IgD-negative memory B cell (primary cell): Measurements from ENCODE around the gene IDUA. TPM values are rescaled to one million over a fixed set of nuclear protein-coding genes. Genes with fewer than 3 reads are reported as not detected.

ENCODE experiments used
- H3K27ac Mint-ChIP-seq, 3 donors: one replicate each; pipeline ENCODE4 v1.8.0; 2020 to 2022; ENCODE audit warnings: mild to moderate bottlenecking in 3 of 3, mixed read lengths in 3 of 3, moderate library complexity in 1 of 3
- H3K27me3 Mint-ChIP-seq: one replicate; pipeline ENCODE4 v1.8.0; 2021; ENCODE audit warnings: mixed read lengths
- H3K36me3 Mint-ChIP-seq: one replicate; pipeline ENCODE4 v1.8.0; 2020; ENCODE audit warnings: mild to moderate bottlenecking, mixed read lengths
- H3K4me1 Mint-ChIP-seq, 3 donors: one replicate each; pipeline ENCODE4 v1.8.0; 2020 to 2022; ENCODE audit warnings: mixed read lengths in 3 of 3, mild to moderate bottlenecking in 1 of 3
- H3K4me3 Mint-ChIP-seq, 4 donors: one replicate each; pipeline ENCODE4 v1.8.0; 2020 to 2022; ENCODE audit warnings: mild to moderate bottlenecking in 4 of 4, mixed read lengths in 4 of 4, moderate library complexity in 3 of 4
- H3K9me3 Mint-ChIP-seq, 3 donors: one replicate each; pipeline ENCODE4 v1.8.0; 2020 to 2021; ENCODE audit warnings: mixed read lengths in 3 of 3, mild to moderate bottlenecking in 1 of 3
- polyA plus RNA-seq: library from polyadenylated mRNA; unstranded; fragments of 300-500 nt; fragmentation: Illumina TruSeq; gene quantifications from one replicate; pipeline ENCODE4 v1.2.3, GENCODE V29; 2021

Gene IDUA
- polyA plus RNA-seq, 1 donor from 2014 or later: 8.5 TPM

GRCh38 chr4:960636-961350, 26.1 kb upstream of the IDUA start:
- Mint-ChIP-seq H3K4me1 (no peaks in the 10 kb centered on the region), H3K27me3 (no peaks in the 10 kb centered on the region), H3K4me3 (no peak overlapping the region), H3K9me3 (peaks cover 0 to 2% (median 0%) of the 10 kb centered on the region in 3 donors), H3K27ac (no peak overlapping the region), H3K36me3 (peaks cover 2% of the 10 kb centered on the region)

DNA sequence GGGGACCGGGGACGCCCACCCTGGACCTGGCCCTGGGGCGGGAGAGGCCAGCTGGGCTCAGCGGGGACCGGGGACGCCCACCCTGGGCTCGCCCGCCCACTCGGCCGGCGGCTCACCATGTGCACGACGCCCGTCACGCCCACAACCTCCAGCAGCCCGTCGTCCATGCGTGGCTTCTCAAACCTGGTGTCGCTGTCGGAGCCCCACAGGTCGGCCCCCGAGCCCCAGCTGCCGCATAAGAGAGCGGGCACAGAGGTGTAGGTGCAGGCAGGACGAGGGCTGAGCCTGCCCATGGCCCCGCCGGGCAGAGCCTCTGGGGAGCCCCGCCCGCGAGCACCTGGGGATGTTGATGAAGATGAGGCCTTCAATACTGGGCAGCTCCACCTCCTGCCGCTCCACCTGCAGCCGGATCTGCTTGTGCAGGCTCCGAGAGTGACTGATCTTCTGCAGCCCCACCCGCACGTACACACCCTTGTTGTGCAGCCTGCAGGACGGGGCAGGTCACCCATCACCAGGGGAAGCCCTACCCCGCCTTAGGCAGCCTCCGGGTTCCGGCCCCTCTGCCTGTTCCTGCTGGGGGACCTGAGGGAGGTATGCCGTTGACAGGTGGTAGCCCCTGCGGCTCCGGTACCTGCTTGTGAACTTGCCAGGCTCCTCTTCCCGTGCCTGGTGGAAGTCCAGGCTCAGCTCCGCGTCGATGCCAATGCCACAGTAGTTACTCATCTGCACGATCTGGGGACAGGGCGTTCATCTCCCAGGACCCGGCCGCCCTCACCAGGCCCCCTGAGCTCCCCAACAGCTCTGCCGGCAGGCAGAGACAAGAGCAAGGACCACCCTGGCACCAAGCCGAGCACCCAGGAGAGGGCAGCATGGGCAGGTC, 25.3 kb upstream of the IDUA start:
- Mint-ChIP-seq H3K4me1 (no peaks in the 10 kb centered on the region), H3K27me3 (no peaks in the 10 kb centered on the region), H3K27ac (peak overlapping the region in 2 of 3 donors; percentile 28 to 39), H3K9me3 (peaks cover 0 to 2% (median 0%) of the 10 kb centered on the region in 3 donors), H3K4me3 (peak overlapping the region in 1 of 4 donors; percentile 12), H3K36me3 (peaks cover 2% of the 10 kb centered on the region)

DNA sequence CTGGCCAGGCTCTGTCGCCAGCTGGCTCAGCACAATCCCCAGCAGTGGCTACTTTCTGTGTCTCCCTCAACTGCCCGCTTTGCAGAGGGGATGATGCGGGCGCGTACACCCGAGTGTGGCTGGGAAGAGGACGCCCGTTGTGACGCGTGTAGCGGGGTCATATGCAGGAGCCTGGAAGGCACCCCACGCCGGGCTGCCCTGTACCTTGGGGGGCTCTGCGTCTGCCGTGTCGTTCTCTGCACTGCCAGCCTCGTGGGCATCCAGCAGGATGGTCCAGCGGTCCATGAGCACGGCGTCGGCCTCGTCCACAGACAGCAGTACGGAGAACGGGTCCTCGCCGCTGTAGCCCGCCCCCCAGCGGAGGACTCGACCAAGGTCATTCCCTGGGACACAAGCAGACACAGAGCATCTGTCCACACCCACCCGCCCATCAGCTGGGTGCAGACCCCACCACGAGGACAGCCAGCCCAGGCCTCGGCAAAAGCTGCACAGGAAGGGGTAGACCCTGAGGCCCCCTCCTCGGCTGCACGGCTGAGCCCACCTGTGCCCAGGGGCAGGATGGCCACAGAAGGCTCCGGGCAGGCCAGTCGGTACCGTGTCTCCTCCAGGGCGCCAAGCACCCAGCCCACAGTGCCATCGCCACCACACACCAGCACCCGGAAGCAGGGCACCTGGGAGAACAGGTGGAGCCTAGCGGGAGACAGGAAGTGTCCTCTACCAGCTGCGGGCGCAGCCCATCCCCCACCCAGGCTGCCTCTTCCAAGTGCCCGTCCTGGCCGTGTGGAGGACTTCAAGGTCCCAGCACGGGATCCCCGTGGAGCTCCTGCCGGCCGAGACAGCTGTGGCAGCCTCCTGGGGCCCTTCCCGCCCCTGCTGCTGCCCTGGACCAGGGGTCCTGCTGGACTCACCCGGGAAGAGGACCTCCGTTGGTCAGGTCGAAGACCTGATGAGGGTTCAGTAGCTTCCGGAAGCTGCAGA, 24.3 kb upstream of the IDUA start:
- Mint-ChIP-seq H3K4me3 (no peak overlapping the region), H3K27me3 (no peaks in the 10 kb centered on the region), H3K27ac (peak overlapping the region in 1 of 3 donors; percentile 39), H3K9me3 (peaks cover 0 to 2% (median 0%) of the 10 kb centered on the region in 3 donors), H3K4me1 (no peaks in the 10 kb centered on the region), H3K36me3 (no peaks in the 10 kb centered on the region)

GRCh38 chr4:963276-964225, 23.3 kb upstream of the IDUA start:
- Mint-ChIP-seq H3K4me1 (no peaks in the 10 kb centered on the region), H3K9me3 (peaks cover 0 to 2% (median 0%) of the 10 kb centered on the region in 3 donors), H3K27me3 (no peaks in the 10 kb centered on the region), H3K36me3 (no peaks in the 10 kb centered on the region), H3K4me3 (no peak overlapping the region), H3K27ac (no peak overlapping the region)

GRCh38 chr4:964346-965025, 22.4 kb upstream of the IDUA start:
- Mint-ChIP-seq H3K4me3 (no peak overlapping the region), H3K27me3 (peaks cover 2% of the 10 kb centered on the region), H3K27ac (no peak overlapping the region), H3K36me3 (no peaks in the 10 kb centered on the region), H3K9me3 (no peaks in the 10 kb centered on the region), H3K4me1 (no peaks in the 10 kb centered on the region)

- Mint-ChIP-seq H3K4me3 (no peak overlapping the region), H3K4me1 (no peaks in the 10 kb centered on the region), H3K27me3 (peaks cover 2% of the 10 kb centered on the region), H3K9me3 (no peaks in the 10 kb centered on the region), H3K27ac (no peak overlapping the region), H3K36me3 (no peaks in the 10 kb centered on the region)
Measured at GRCh38 chr4:965048-965765, 21.6 kb upstream of the IDUA start.

DNA sequence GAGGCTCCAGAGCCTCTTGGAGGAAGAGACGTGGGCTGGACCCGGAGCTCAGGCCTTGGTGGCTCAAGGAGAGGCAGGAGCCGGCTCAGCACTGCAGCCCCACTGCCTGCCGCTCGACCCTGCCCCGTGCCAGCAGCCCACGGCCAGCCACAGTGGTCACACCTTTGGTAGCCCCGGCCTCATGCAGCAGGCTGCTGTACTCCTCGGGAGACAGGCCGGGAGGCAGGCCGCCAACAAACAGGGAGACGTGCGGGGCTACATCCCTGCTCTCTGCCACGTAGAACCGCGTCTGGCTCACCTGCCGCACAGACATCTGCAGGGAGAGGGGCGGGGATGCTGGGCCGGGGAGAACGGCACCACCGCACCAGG, 21.1 kb upstream of the IDUA start:
- Mint-ChIP-seq H3K36me3 (no peaks in the 10 kb centered on the region), H3K27me3 (peaks cover 2% of the 10 kb centered on the region), H3K4me3 (no peak overlapping the region), H3K27ac (peak overlapping the region in 1 of 3 donors; percentile 80), H3K4me1 (peaks cover 0 to 1% (median 0%) of the 10 kb centered on the region in 3 donors), H3K9me3 (no peaks in the 10 kb centered on the region)

GRCh38 chr4:966266-967112, 20.4 kb upstream of the IDUA start:
- H3K36me3 Mint-ChIP-seq: no peaks in the 10 kb centered on the region
- peaks cover 0 to 3% (median 0%) of the 10 kb centered on the region in 3 donors for H3K4me1 Mint-ChIP-seq
- H3K9me3 Mint-ChIP-seq: no peaks in the 10 kb centered on the region
- H3K27ac Mint-ChIP-seq: peak overlapping the region in 1 of 3 donors; percentile 80
- H3K27me3 Mint-ChIP-seq: peaks cover 2% of the 10 kb centered on the region
- H3K4me3 Mint-ChIP-seq: no peak overlapping the region

- Mint-ChIP-seq H3K27ac (no peak overlapping the region), H3K4me3 (no peak overlapping the region), H3K4me1 (peaks cover 0 to 3% (median 0%) of the 10 kb centered on the region in 3 donors), H3K27me3 (peaks cover 2% of the 10 kb centered on the region), H3K9me3 (no peaks in the 10 kb centered on the region), H3K36me3 (no peaks in the 10 kb centered on the region)
Measured at GRCh38 chr4:967113-968104, 19.4 kb upstream of the IDUA start.

GRCh38 chr4:968221-968620, 18.6 kb upstream of the IDUA start:
- H3K4me3 Mint-ChIP-seq: no peak overlapping the region
- peaks cover 2% of the 10 kb centered on the region for H3K27me3 Mint-ChIP-seq
- H3K9me3 Mint-ChIP-seq: no peaks in the 10 kb centered on the region
- peaks cover 0 to 3% (median 0%) of the 10 kb centered on the region in 3 donors for H3K4me1 Mint-ChIP-seq
- H3K27ac Mint-ChIP-seq: no peak overlapping the region
- H3K36me3 Mint-ChIP-seq: no peaks in the 10 kb centered on the region

- Mint-ChIP-seq H3K4me1 (peaks cover 0 to 3% (median 0%) of the 10 kb centered on the region in 3 donors), H3K27ac (no peak overlapping the region), H3K27me3 (peaks cover 2% of the 10 kb centered on the region), H3K9me3 (no peaks in the 10 kb centered on the region), H3K36me3 (no peaks in the 10 kb centered on the region), H3K4me3 (no peak overlapping the region)
Measured at GRCh38 chr4:968621-969394, 18.0 kb upstream of the IDUA start.
